ENCODE measurements around the gene CNKSR3. TPM values are rescaled to one million over a fixed set of nuclear protein-coding genes. Genes with fewer than 3 reads are reported as not detected.

CNKSR3 gene
- total RNA-seq, 6 experiments from 2014 or later, result 15.3 to 21.7 (median 18.7) TPM

DNA sequence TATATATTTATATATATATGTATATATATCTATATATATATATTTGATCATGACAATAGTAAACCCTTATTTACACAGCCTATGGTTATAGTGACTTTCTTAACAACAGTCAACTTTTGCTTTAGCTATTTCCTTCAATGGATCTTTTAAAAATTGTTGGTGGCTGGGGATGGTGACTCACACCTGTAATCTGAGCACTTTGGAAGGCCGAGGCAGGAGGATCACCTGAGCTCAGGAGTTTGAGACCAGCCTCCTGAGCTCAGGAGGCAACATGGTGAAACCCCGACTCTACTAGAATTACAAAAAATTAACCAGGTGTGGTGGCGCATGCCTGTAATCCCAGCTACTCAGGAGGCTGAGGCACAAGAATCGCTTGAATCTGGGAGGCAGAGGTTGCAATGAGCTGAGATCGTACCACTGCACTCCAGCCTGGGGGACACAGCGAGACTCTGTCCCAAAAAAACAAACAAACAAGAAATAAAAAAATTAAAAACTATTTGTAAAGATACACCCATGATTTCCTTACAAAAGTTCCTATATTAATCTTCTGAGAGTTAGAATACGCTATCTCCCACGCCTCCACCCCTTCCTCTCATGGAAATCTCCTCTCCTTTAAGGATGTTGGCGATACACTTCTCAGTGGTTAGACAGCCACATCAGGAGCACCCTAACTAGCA is 29.2 kb upstream of the CNKSR3 start:
- no peak for DNase-seq
- Mint-ChIP-seq H3K9me3 (no peaks in the 10 kb centered on the region), H3K4me3 (no peak overlapping the region), H3K27ac (no peak overlapping the region), H3K36me3 (ENCODE audit: low read depth) (no peaks in the 10 kb centered on the region), H3K4me1 (ENCODE audit: low read depth) (no peaks in the 10 kb centered on the region), H3K27me3 (ENCODE audit: insufficient read depth) (peaks cover 14% of the 10 kb centered on the region)
- TF ChIP-seq, protein P1, sequence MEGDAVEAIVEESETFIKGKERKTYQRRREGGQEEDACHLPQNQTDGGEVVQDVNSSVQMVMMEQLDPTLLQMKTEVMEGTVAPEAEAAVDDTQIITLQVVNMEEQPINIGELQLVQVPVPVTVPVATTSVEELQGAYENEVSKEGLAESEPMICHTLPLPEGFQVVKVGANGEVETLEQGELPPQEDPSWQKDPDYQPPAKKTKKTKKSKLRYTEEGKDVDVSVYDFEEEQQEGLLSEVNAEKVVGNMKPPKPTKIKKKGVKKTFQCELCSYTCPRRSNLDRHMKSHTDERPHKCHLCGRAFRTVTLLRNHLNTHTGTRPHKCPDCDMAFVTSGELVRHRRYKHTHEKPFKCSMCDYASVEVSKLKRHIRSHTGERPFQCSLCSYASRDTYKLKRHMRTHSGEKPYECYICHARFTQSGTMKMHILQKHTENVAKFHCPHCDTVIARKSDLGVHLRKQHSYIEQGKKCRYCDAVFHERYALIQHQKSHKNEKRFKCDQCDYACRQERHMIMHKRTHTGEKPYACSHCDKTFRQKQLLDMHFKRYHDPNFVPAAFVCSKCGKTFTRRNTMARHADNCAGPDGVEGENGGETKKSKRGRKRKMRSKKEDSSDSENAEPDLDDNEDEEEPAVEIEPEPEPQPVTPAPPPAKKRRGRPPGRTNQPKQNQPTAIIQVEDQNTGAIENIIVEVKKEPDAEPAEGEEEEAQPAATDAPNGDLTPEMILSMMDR (IDR thresholded peaks at IDR 0.05), result no peak

DNA sequence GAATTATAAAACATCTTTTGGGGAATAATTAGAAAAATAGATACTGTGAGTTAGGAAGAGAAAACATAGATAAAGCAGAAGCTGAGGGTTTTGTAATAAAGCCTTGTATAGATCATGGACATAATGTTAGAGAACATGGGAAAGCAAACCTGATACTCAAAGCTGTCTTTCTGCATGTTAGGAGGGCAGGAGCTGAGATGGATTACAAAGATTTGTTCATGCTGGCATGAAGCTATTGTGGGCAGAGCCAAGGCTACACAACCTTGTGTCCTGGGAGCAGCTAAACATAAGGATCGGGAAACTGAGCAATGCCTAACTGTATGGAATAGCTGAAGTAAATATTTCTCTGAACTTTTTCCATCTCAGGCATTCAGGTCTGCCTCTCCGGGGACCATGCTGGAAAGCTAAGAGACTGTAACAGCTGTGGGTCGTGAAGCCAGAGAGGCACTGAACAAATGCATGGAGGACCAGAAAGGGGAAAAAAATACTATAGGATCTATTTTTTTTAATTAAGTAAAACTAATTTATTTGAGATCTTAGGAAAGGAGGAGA is 28.2 kb upstream of the CNKSR3 start:
- Mint-ChIP-seq H3K4me1 (ENCODE audit: low read depth) (no peaks in the 10 kb centered on the region), H3K27ac (no peak overlapping the region), H3K9me3 (no peaks in the 10 kb centered on the region), H3K4me3 (no peak overlapping the region), H3K36me3 (ENCODE audit: low read depth) (no peaks in the 10 kb centered on the region), H3K27me3 (ENCODE audit: insufficient read depth) (peaks cover 14% of the 10 kb centered on the region)
- no peak for DNase-seq
- TF ChIP-seq, protein P1 (IDR thresholded peaks at IDR 0.05), result no peak

DNA sequence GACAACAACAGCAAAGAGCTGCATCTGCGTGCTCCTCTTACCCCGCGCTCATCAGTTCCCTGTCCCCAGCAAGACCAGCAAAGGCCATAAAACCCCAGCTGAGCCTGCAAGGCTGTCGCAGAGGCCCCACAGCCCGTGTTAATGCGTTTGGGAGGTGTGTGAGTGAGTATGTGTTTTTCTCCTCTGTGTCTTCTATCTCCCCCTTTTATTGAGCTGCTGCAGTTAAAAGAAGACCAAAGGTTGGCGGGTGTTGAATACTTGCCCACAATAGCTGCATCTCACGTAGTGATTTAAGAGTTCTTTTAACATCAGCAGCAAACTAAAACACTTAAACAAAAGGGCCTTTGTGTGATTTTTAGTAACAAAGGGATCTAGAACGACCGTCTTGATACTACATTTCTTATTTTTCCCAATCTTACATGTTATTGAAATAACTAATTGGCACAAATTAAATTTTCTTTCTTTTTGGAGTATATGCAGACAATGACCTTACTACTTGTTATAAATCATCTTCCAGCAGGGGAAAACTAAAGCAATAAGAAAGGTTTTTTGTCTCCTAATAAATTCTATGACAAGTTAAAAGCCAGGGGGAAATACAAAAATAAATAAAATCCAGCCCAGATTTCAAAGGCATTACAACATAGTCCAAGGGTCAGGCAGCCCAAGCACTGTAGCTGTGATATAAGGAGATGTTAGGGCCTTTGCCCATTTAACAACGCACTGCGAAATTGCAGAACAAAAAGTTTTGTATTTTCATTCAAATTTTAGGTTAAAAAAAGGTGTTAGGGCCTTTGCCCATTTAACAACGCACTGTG is 27.2 kb upstream of the CNKSR3 start:
- no peak overlapping the region for H3K27ac Mint-ChIP-seq
- peaks cover 11% of the 10 kb centered on the region for H3K27me3 Mint-ChIP-seq (ENCODE audit: insufficient read depth)
- no peak for DNase-seq
- no peaks in the 10 kb centered on the region for H3K9me3 Mint-ChIP-seq
- H3K4me3 Mint-ChIP-seq, result no peak overlapping the region
- no peaks in the 10 kb centered on the region for H3K4me1 Mint-ChIP-seq (ENCODE audit: low read depth)
- TF ChIP-seq, protein P1 (IDR thresholded peaks at IDR 0.05), result no peak
- no peaks in the 10 kb centered on the region for H3K36me3 Mint-ChIP-seq (ENCODE audit: low read depth)

DNA sequence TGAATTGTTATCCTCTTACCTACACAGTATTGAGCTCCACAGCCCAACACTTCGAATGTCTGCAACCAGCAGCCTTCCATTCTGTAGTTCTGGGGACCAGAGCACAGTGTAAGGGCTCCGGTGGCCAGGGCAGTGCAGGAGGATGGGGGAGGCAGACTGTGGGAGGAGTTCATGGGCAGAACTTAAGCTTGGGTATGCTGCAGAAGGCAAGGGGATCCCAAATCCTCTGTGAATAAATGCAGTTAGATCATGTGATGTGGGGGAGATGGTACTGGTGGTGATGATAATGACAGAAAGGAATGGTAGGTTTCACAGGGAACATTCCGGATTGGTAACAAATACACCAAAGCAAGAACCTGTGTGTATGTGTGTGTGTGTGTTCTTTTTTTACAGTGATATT is 26.5 kb upstream of the CNKSR3 start:
- no peaks in the 10 kb centered on the region for H3K4me1 Mint-ChIP-seq (ENCODE audit: low read depth)
- peaks cover 14% of the 10 kb centered on the region for H3K27me3 Mint-ChIP-seq (ENCODE audit: insufficient read depth)
- no peak overlapping the region for H3K4me3 Mint-ChIP-seq
- no peaks in the 10 kb centered on the region for H3K36me3 Mint-ChIP-seq (ENCODE audit: low read depth)
- H3K27ac Mint-ChIP-seq, result no peak overlapping the region
- H3K9me3 Mint-ChIP-seq, result no peaks in the 10 kb centered on the region
- no peak for DNase-seq
- TF ChIP-seq, protein P1 (IDR thresholded peaks at IDR 0.05), result no peak

DNA sequence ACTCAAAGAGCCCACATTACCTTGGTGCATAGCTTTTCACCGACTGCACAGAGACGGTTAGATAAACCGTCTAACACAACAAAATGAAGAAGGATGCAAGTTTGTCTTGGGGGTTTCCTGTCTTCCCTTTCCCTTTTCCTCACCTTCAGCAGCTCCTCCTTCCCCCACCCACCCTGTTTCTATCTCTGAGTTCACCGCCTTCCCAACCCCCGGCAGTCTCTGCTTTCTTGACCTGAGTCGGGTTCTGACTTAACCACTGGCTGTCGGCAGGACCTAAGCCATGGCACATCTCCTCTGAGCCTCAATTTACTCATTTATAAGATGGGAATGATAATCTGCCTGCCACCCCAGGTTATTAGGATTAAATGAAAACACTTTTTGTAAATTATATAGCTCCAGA is 25.8 kb upstream of the CNKSR3 start:
- TF ChIP-seq, protein P1 (IDR thresholded peaks at IDR 0.05), result no peak
- DNase-seq, result no peak
- H3K27ac Mint-ChIP-seq, result no peak overlapping the region
- no peaks in the 10 kb centered on the region for H3K4me1 Mint-ChIP-seq (ENCODE audit: low read depth)
- H3K36me3 Mint-ChIP-seq (ENCODE audit: low read depth), result no peaks in the 10 kb centered on the region
- peaks cover 15% of the 10 kb centered on the region for H3K27me3 Mint-ChIP-seq (ENCODE audit: insufficient read depth)
- no peaks in the 10 kb centered on the region for H3K9me3 Mint-ChIP-seq
- no peak overlapping the region for H3K4me3 Mint-ChIP-seq
